HEK293 (cell line): ENCODE data around the gene MAK.

Source experiments
- BCL11A ChIP-seq: fragments of 450-650 bp; formaldehyde crosslinking; IDR thresholded peaks from 2 replicates; pipeline ENCODE4 v1.5.1; 2016; ENCODE audit warnings: low read depth, missing biosample characterization, missing genetic modification characterization
- KLF7 ChIP-seq: fragments of 450-650 bp; formaldehyde crosslinking; IDR thresholded peaks from 2 replicates; pipeline ENCODE4 v1.5.1; 2016; ENCODE audit warnings: missing biosample characterization, missing genetic modification characterization, borderline replicate concordance
- MEIS1 ChIP-seq: sonication (generic); formaldehyde crosslinking; IDR thresholded peaks from 2 replicates; pipeline ENCODE4 v1.8.1; 2022; ENCODE audit warnings: missing genetic modification reagents, mild to moderate bottlenecking, borderline replicate concordance
- SALL2 ChIP-seq: fragments of 450-650 bp; formaldehyde crosslinking; IDR thresholded peaks from 2 replicates; pipeline ENCODE4 v1.5.0; 2017; ENCODE audit warnings: missing biosample characterization, mild to moderate bottlenecking, missing genetic modification characterization, borderline replicate concordance
- SP2 ChIP-seq: fragments of 450-650 bp; formaldehyde crosslinking; IDR thresholded peaks from 2 replicates; pipeline ENCODE4 v1.5.1; 2016; ENCODE audit warnings: missing biosample characterization, missing genetic modification characterization
- ZBTB1 ChIP-seq: fragments of 450-650 bp; formaldehyde crosslinking; IDR thresholded peaks from 2 replicates; pipeline ENCODE4 v1.5.1; 2016; ENCODE audit warnings: missing biosample characterization, missing genetic modification characterization
- ZBTB10 ChIP-seq: fragments of 450-650 bp; formaldehyde crosslinking; IDR thresholded peaks from 2 replicates; pipeline ENCODE4 v1.5.1; 2016; ENCODE audit warnings: missing biosample characterization, missing genetic modification characterization
- ZBTB17 ChIP-seq: fragments of 450-650 bp; formaldehyde crosslinking; IDR thresholded peaks from 2 replicates; pipeline ENCODE4 v1.5.1; 2016; ENCODE audit warnings: missing biosample characterization, missing genetic modification characterization
- ZBTB20 ChIP-seq: fragments of 450-650 bp; formaldehyde crosslinking; IDR thresholded peaks from 2 replicates; pipeline ENCODE4 v1.5.1; 2016; ENCODE audit warnings: missing biosample characterization, missing genetic modification characterization
- ZBTB21 ChIP-seq: fragments of 450-650 bp; formaldehyde crosslinking; IDR thresholded peaks from 2 replicates; pipeline ENCODE4 v1.5.1; 2017; ENCODE audit warnings: missing biosample characterization, missing genetic modification characterization
- ZBTB48 ChIP-seq: fragments of 450-650 bp; formaldehyde crosslinking; IDR thresholded peaks from 2 replicates; pipeline ENCODE4 v1.5.1; 2016; ENCODE audit warnings: missing biosample characterization, missing genetic modification characterization
- ZIC2 ChIP-seq: fragments of 450-650 bp; formaldehyde crosslinking; IDR thresholded peaks from 2 replicates; pipeline ENCODE4 v1.5.1; 2016; ENCODE audit warnings: missing biosample characterization, missing genetic modification characterization
- ZNF112 ChIP-seq: fragments of 450-650 bp; formaldehyde crosslinking; IDR thresholded peaks from 2 replicates; pipeline ENCODE4 v1.5.0; 2017; ENCODE audit warnings: missing biosample characterization, missing genetic modification characterization
- ZNF133 ChIP-seq: fragments of 450-650 bp; formaldehyde crosslinking; IDR thresholded peaks from 2 replicates; pipeline ENCODE4 v1.5.1; 2016; ENCODE audit warnings: missing biosample characterization, missing genetic modification characterization
- ZNF148 ChIP-seq: fragments of 450-650 bp; formaldehyde crosslinking; IDR thresholded peaks from 2 replicates; pipeline ENCODE4 v1.5.0; 2017; ENCODE audit warnings: missing biosample characterization, missing genetic modification characterization, borderline replicate concordance
- ZNF18 ChIP-seq: fragments of 450-650 bp; formaldehyde crosslinking; IDR thresholded peaks from 2 replicates; pipeline ENCODE4 v1.5.1; 2016; ENCODE audit warnings: missing biosample characterization, missing genetic modification characterization
- ZNF202 ChIP-seq: fragments of 450-650 bp; formaldehyde crosslinking; IDR thresholded peaks from 2 replicates; pipeline ENCODE4 v1.5.1; 2016; ENCODE audit warnings: missing biosample characterization, missing genetic modification characterization, borderline replicate concordance
- ZNF23 ChIP-seq: fragments of 450-650 bp; formaldehyde crosslinking; IDR thresholded peaks from 2 replicates; pipeline ENCODE4 v1.5.1; 2016; ENCODE audit warnings: missing biosample characterization, missing genetic modification characterization, borderline replicate concordance
- ZNF24 ChIP-seq: fragments of 450-650 bp; formaldehyde crosslinking; IDR thresholded peaks from 2 replicates; pipeline ENCODE4 v1.5.1; 2016; ENCODE audit warnings: missing biosample characterization, missing genetic modification characterization
- ZNF26 ChIP-seq: fragments of 450-650 bp; formaldehyde crosslinking; IDR thresholded peaks from 2 replicates; pipeline ENCODE4 v1.5.1; 2016; ENCODE audit warnings: missing biosample characterization, missing genetic modification characterization
- ZNF341 ChIP-seq: fragments of 450-650 bp; formaldehyde crosslinking; IDR thresholded peaks from 2 replicates; pipeline ENCODE4; 2016; ENCODE audit warnings: low read depth, missing biosample characterization, missing genetic modification characterization
- ZNF426 ChIP-seq: fragments of 450-650 bp; formaldehyde crosslinking; IDR thresholded peaks from 2 replicates; pipeline ENCODE4 v1.5.1; 2017; ENCODE audit warnings: missing biosample characterization, missing genetic modification characterization, mild to moderate bottlenecking, inconsistent platforms, moderate library complexity
- ZNF449 ChIP-seq: fragments of 450-650 bp; formaldehyde crosslinking; IDR thresholded peaks from 2 replicates; pipeline ENCODE4 v1.5.1; 2017; ENCODE audit warnings: missing biosample characterization, mild to moderate bottlenecking, missing genetic modification characterization, moderate library complexity
- ZNF558 ChIP-seq: fragments of 450-650 bp; formaldehyde crosslinking; IDR thresholded peaks from 2 replicates; pipeline ENCODE4 v1.5.1; 2016; ENCODE audit warnings: missing biosample characterization, missing genetic modification characterization
- ZNF664 ChIP-seq: fragments of 450-650 bp; formaldehyde crosslinking; IDR thresholded peaks from 2 replicates; pipeline ENCODE4 v1.5.1; 2016; ENCODE audit warnings: missing biosample characterization, missing genetic modification characterization
- ZNF692 ChIP-seq: fragments of 450-650 bp; formaldehyde crosslinking; IDR thresholded peaks from 2 replicates; pipeline ENCODE4 v1.5.1; 2016; ENCODE audit warnings: missing biosample characterization, missing genetic modification characterization
- ZNF707 ChIP-seq: fragments of 450-650 bp; formaldehyde crosslinking; IDR thresholded peaks from 2 replicates; pipeline ENCODE4 v1.5.1; 2016; ENCODE audit warnings: missing biosample characterization, missing genetic modification characterization
- ZNF830 ChIP-seq: fragments of 450-650 bp; IDR thresholded peaks from 2 replicates; pipeline ENCODE4 v1.5.0; 2018; ENCODE audit warnings: missing biosample characterization, missing genetic modification characterization, low read depth, mild to moderate bottlenecking, moderate library complexity
- ZSCAN23 ChIP-seq: fragments of 450-650 bp; formaldehyde crosslinking; IDR thresholded peaks from 2 replicates; pipeline ENCODE4 v1.5.1; 2016; ENCODE audit warnings: missing biosample characterization, missing genetic modification characterization

The MAK gene

GRCh38 chr6:10722820-10723566 is 115.3 kb downstream of the MAK start, which contains the start of gene TMEM14C (continued):
- TF ChIP-seq ZNF23 (tag by site-specific recombination), result no peak
- TF ChIP-seq KLF7 (tag by site-specific recombination), result no peak; the same call in 1 of the 2 replicates
- TF ChIP-seq ZNF18 (tag by site-specific recombination), result peak; percentile 30; the same call in 1 of the 2 replicates
- peak; percentile 43; the same call in 1 of the 2 replicates for TF ChIP-seq ZNF341
- TF ChIP-seq ZNF202 (tag by site-specific recombination), result no peak
- TF ChIP-seq ZNF830 (tag by site-specific recombination), result no peak
- TF ChIP-seq SALL2 (tag by site-specific recombination), result no peak
- peak; percentile 67; the same call in 1 of the 2 replicates for TF ChIP-seq ZIC2 (tag by site-specific recombination)
- no peak for TF ChIP-seq ZNF664 (tag by site-specific recombination)
- TF ChIP-seq ZSCAN23 (tag by site-specific recombination), result no peak
- TF ChIP-seq ZBTB48 (tag by site-specific recombination), result peak; percentile 85; the same call in 1 of the 2 replicates
- TF ChIP-seq ZBTB17 (tag by site-specific recombination), result peak; percentile 76
- TF ChIP-seq ZNF707 (tag by site-specific recombination), result no peak
- TF ChIP-seq BCL11A (tag by site-specific recombination), result no peak
- no peak for TF ChIP-seq ZNF148
- 0 out of 2 replicates have a peak, but pooled peaks have one; percentile 22 for TF ChIP-seq ZNF24 (tag by site-specific recombination)
- TF ChIP-seq ZNF692 (tag by site-specific recombination), result peak; percentile 20
- no peak for TF ChIP-seq ZBTB1 (tag by site-specific recombination)
- TF ChIP-seq ZNF112 (tag by site-specific recombination), result no peak
- TF ChIP-seq ZBTB10 (tag by site-specific recombination), result 0 out of 2 replicates have a peak, but pooled peaks have one; percentile 55
- no peak for TF ChIP-seq ZNF26 (tag by site-specific recombination)
- TF ChIP-seq ZNF426 (tag by site-specific recombination), result no peak
- TF ChIP-seq MEIS1 (CRISPR knock-in tag), result no peak
- TF ChIP-seq ZBTB20 (tag by site-specific recombination), result peak; percentile 94
- no peak for TF ChIP-seq ZNF133 (tag by site-specific recombination)
- no peak for TF ChIP-seq ZNF449
- no peak for TF ChIP-seq ZBTB21
- peak; percentile 98 for TF ChIP-seq SP2 (tag by site-specific recombination)
- no peak for TF ChIP-seq ZNF558
